ENCODE results near the gene BTD.
"Not testable (repeated sequence)": the region's sequence is repeated elsewhere in the genome, so short reads cannot be mapped to it uniquely, and the experiment has no call there.

The BTD gene

DNA sequence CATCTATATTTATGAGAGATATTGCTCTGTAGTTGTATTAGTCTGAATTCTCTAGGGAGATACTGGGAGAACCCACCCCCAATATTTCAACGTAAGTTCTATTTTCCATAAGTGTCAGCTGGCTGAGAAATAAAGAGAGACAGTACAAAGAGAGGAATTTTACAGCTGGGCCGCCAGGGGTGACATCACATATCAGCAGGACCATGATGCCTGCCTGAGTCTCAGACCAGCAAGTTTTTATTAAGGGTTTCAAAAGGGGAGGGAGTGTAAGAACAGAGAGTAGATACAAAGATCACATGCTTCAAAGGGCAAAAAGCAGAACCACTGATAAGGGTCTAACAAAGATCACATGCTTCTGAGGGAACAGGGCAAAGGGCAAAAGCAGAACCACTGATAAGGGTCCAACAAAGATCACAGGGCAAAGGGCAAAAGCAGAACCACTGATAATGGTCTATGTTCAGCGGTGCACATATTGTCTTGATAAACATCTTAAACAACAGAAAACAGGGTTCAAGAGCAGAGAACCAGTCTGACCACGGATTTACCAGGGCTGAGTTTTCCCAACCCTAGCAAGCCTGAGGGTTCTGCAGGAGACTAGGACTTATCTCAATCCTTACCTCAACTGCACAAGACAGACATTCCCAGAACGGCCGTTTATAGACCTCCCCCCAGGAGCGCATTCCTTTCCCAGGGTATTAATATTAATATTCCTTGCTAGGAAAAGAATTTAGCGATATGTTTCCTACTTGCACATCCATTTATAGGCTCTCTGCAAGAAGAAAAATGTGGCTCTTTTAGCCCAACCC lies 18.3 kb downstream of the BTD start:
- Mint-ChIP-seq H3K9me3 (peaks cover 19% of the 10 kb centered on the region), H3K36me3 (peaks cover 43% of the 10 kb centered on the region)
- not testable (repeated sequence) for H3K4me1 Mint-ChIP-seq; H3K4me3 Mint-ChIP-seq; DNase-seq (ENCODE audit: low spot score in 2 of 2); H3K27ac Mint-ChIP-seq; H3K27me3 Mint-ChIP-seq; ATAC-seq (ENCODE audit: low read depth)

DNA sequence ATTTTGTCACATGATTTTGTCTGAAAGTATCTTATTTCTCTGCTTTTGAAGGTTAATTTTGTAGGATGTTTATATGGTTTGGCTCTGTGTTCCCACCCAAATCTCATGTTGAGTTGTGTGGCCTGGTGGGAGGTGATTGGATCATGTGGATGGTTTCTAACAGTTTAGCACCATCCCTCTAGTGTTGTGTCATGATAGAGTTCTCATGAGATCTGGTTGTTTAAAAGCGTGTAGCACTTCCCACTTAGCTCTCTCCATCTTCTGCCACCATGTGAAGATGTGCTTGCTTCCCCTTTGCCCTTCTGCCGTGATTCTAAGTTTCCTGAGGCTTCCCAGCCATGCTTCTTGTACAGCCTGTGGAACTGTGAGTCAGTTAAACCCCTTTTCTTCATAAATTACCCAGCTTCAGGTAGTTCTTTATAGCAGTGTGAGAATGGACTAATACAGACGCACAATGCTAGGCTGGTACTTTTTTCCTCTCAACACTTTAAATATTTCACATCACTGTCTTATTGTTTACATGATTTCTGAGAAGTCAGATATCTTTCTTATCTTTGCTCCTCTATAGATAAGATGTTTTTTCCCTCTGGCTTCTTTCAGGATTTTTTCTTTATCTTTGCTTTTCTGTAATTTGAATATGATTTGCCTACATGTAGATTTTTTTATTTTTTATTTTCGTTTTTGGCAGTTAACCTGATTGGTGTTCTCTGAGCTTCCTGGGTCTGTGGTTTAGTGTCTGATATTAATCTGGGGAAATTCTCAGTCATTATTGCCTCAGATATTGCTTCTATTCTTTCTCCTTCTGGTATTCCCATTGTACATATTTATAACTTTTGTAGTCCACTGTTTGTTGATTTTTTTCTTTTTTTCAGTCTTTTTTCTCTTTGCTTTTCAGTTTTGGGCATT lies 22.2 kb downstream of the BTD start:
- H3K27ac Mint-ChIP-seq: peak overlapping the region; percentile 2
- peaks cover 7% of the 10 kb centered on the region for H3K4me1 Mint-ChIP-seq
- peaks cover 19% of the 10 kb centered on the region for H3K9me3 Mint-ChIP-seq
- H3K4me3 Mint-ChIP-seq: no peak overlapping the region
- no peak for DNase-seq (ENCODE audit: low spot score in 2 of 2)
- peaks cover 47% of the 10 kb centered on the region for H3K36me3 Mint-ChIP-seq
- ATAC-seq (ENCODE audit: low read depth): no peak
- H3K27me3 Mint-ChIP-seq: no peaks in the 10 kb centered on the region

DNA sequence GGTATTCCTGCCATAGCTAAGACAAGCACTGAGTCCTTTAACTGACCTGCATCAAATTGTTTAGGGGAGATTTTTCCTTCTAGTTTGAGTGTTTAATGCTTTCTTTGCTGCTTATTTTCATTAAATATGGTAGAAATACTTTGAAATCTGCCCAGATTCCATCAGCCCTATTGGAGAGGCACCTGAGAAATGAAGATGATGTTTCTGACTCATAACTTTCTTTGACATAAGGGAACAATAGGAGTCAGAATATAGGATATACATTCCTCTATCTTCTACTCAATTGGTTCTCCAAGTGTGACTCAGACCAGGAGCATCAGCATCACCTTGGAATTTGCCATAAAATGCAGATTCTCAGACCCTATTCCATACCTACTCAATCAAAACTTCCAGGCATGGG lies 27.4 kb downstream of the BTD start:
- H3K27me3 Mint-ChIP-seq: no peaks in the 10 kb centered on the region
- H3K36me3 Mint-ChIP-seq: peaks cover 12% of the 10 kb centered on the region
- peaks cover 12% of the 10 kb centered on the region for H3K4me1 Mint-ChIP-seq
- DNase-seq (ENCODE audit: low spot score in 2 of 2) (no peak), ATAC-seq (ENCODE audit: low read depth) (no peak)
- H3K27ac Mint-ChIP-seq: no peak overlapping the region
- H3K4me3 Mint-ChIP-seq: no peak overlapping the region
- H3K9me3 Mint-ChIP-seq: peaks cover 1% of the 10 kb centered on the region

DNA sequence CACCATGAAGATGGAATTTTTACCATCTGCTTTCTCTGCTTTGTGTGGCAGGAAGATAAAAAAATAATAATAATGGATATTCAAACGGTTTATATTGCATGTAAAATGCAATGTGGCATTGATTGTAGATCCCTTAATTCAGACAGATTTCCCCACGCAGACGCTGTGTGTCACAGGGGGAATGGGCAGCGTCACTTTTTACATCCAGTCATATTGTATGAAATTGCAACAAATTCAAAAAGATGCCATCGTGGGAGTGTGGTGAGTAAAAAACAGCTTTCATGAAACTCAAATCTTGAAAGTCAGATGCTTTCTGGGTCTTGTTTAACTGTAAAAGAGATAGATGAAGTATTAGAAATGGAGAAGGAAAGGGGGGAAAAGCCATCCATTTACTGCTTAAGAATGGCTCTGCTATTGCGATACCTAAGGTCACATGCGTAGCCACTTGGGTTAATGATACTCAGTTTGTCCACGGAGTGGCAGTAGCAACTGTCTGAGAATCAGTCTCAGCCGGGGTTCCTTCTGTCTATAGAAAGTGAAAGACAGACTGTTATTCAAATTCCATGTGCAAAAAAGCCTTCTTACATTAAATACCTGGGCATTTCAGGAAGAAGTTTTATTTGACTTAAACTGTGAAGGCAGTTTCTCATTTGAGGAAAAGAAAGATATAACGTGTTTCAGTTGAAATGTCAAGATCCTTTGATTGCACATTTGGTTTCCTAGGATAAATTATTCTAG lies 28.5 kb downstream of the BTD start:
- Mint-ChIP-seq H3K4me3 (peak overlapping the region; percentile 65), H3K36me3 (peaks cover 9% of the 10 kb centered on the region), H3K27me3 (no peaks in the 10 kb centered on the region), H3K27ac (peak overlapping the region; percentile 6), H3K9me3 (no peaks in the 10 kb centered on the region), H3K4me1 (peaks cover 9% of the 10 kb centered on the region)
- ATAC-seq (ENCODE audit: low read depth) (peak; percentile 100), DNase-seq (ENCODE audit: low spot score in 2 of 2) (peak; percentile 32 to 69)

DNA sequence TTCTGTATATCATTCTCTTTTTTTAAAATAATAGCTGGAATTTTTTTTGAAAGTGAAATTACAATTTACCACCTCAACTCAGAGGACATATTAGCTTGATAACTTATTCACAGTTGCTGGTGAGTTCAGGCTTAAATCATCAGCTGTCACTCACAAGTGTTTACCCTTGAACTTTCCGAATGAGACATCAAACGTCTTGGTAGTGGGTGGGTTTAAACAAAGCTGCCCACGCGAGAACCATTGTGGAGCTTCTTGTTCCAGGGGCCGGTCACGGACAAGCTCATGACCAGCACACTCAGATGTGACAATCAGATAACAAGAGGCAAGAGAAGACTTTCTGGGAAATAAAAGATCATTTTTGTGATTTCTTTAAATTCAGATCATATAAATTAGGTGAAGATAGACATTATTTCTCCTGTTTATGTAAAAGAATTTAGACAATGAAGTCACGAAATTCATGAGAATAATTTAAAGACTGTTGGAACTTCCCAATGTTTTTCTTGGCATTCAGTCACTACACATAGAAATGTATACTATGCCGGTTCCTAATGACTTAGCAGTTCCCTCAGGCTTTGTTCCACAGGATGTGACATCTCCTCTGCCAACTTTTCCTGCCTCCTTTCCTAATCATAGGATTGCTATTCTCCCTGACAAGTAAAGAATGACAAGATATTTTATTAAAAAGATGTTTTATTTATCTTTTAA lies 29.3 kb downstream of the BTD start:
- ATAC-seq (ENCODE audit: low read depth) (no peak), DNase-seq (ENCODE audit: low spot score in 2 of 2) (no peak)
- Mint-ChIP-seq H3K4me1 (peaks cover 11% of the 10 kb centered on the region), H3K9me3 (no peaks in the 10 kb centered on the region), H3K4me3 (no peak overlapping the region), H3K27ac (no peak overlapping the region), H3K27me3 (no peaks in the 10 kb centered on the region), H3K36me3 (peaks cover 9% of the 10 kb centered on the region)

DNA sequence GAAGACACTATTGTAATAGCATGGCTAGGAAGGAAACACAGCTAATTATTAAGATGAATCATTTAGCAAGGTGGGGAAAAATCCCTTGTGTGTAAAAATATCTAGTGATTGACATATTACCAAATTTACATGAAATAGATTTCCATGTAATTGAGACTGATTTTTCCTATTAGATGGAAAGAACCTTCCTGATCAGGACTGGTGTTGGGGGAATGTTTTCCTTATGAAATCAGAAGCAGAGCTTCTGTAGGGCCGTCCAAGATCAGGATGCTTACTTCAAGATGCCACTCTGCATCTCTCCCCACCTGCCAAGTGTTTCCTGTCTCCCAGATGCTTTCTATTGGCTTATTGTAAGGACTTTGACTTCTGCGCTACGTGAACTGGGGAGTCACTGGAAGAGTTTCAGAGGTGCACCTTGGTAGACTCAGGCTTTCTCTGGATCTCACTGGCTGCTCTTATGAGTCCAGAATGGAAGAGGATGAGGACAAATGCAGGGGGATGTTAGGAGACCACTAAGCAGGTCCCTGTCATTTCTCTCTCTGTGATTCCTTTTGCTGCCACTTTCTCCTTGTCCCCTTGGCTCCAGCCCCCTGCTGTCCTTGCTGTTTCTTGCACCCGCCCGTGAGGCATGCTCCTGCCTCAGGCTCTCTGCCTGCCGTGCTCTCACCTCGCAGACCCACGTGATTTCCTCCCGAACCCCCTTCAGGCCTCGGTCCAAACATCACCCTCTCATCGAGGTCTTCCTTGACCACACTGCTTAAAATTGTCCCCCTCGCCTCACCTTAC lies 30.1 kb downstream of the BTD start:
- Mint-ChIP-seq H3K27me3 (no peaks in the 10 kb centered on the region), H3K9me3 (no peaks in the 10 kb centered on the region), H3K27ac (no peak overlapping the region), H3K4me1 (peaks cover 18% of the 10 kb centered on the region), H3K36me3 (peaks cover 9% of the 10 kb centered on the region), H3K4me3 (no peak overlapping the region)
- ATAC-seq (ENCODE audit: low read depth) (no peak), DNase-seq (ENCODE audit: low spot score in 2 of 2) (no peak)

DNA sequence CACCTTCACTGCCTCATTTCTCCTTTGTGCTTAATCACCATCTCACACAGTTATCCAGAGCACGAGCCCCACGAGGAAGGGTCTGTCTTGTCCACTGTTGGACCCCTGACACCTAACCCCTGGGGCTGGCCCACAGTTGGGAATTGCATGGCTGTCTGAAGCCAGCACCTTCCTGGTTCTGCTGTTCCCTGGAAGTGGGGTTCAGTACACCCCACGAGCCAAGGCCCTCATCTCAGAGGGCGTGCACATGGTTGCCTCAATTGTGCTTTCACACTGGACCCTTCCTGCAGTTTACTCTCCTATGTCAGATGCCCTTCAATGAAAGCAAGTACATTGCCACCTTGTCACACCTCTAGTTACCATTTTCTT lies 30.7 kb downstream of the BTD start:
- Mint-ChIP-seq H3K36me3 (peaks cover 9% of the 10 kb centered on the region), H3K27ac (no peak overlapping the region), H3K9me3 (no peaks in the 10 kb centered on the region), H3K27me3 (no peaks in the 10 kb centered on the region), H3K4me3 (no peak overlapping the region), H3K4me1 (peaks cover 21% of the 10 kb centered on the region)
- DNase-seq (ENCODE audit: low spot score in 2 of 2) (no peak), ATAC-seq (ENCODE audit: low read depth) (no peak)

DNA sequence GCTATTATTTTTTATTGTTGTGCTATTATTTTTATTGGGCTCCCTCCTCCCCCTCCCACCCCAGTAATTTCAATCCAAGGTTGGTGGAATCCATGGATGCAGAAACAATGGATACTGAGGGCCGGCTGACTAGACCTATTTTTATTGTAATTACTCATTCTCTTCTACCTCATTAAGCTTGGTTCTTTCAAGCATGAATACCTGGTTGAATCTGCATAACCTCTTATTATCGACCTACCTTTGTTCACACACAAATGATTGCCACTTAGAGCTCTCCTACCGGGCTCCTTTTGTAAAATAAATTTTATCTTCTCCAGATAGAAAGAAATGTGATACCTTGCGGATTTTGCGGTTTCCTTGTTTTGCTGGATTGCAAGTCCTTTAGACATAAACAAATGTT lies 31.6 kb downstream of the BTD start:
- Mint-ChIP-seq H3K36me3 (peaks cover 6% of the 10 kb centered on the region), H3K27ac (no peak overlapping the region), H3K4me1 (peaks cover 22% of the 10 kb centered on the region), H3K4me3 (no peak overlapping the region), H3K9me3 (no peaks in the 10 kb centered on the region), H3K27me3 (no peaks in the 10 kb centered on the region)
- no peak for ATAC-seq (ENCODE audit: low read depth)
- DNase-seq (ENCODE audit: low spot score in 2 of 2): no peak

DNA sequence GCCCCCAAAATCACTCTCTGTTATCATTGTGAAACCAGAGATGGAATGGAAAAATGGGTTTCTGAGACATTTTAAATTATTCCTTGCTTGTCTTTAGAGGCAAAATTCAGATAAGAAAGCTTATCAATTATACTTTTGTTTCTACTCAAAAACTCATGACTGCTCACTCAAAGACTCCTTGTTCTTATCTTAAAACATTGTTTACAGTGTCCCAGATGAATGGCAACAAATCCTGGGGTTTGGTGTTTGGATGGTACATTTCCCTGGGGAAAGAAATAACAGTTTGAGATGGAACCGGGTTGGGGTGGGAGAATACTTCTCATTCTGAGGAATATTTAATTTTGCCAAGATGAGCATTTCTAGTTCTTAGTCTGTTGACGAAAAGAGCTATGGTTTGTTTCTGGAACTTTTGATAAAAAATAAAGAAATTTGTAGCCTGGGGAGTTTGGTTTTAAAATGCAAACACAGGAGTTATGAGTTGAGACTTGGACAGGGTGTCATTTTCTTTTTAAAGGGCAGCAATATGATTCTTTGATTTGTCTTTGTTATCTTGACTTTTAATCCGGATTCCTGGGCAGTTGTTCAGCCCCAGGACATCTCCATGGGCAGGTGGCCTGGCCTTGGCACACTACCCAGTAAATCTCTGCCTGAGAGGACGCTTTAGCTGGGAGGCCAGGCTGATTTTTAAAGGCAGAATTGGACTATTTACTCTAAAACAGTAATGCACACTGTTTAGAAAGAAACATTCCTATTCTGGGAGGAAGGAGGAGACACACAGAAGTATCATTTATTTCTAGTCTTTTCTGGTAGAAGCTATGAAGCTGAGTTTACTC lies 32.4 kb downstream of the BTD start:
- H3K9me3 Mint-ChIP-seq: no peaks in the 10 kb centered on the region
- H3K27me3 Mint-ChIP-seq: no peaks in the 10 kb centered on the region
- H3K27ac Mint-ChIP-seq: no peak overlapping the region
- peaks cover 5% of the 10 kb centered on the region for H3K36me3 Mint-ChIP-seq
- DNase-seq (ENCODE audit: low spot score in 2 of 2) (no peak), ATAC-seq (ENCODE audit: low read depth) (no peak)
- peaks cover 24% of the 10 kb centered on the region for H3K4me1 Mint-ChIP-seq
- H3K4me3 Mint-ChIP-seq: no peak overlapping the region

DNA sequence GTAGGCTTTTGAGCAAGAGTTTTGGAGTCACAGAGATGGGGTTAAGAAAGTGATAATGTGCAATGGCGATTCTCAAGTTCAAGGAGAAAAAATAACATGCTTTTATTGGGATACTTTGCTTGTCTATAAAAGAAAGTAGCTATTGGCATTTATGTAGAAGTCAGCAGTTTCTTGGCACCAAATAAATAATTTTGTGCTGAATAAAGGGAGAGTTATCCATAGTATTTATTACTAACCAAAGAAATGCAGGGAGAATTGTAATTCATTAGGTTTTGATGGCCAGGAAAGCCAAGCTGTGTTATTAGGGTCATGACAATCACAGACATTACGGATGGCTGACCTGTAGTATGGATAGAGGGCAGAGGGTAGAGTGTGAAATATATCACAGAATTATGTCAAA lies 33.1 kb downstream of the BTD start:
- DNase-seq (ENCODE audit: low spot score in 2 of 2) (no peak), ATAC-seq (ENCODE audit: low read depth) (no peak)
- H3K4me1 Mint-ChIP-seq: peaks cover 24% of the 10 kb centered on the region
- H3K27me3 Mint-ChIP-seq: no peaks in the 10 kb centered on the region
- H3K4me3 Mint-ChIP-seq: no peak overlapping the region
- H3K9me3 Mint-ChIP-seq: no peaks in the 10 kb centered on the region
- H3K36me3 Mint-ChIP-seq: peaks cover 5% of the 10 kb centered on the region
- no peak overlapping the region for H3K27ac Mint-ChIP-seq

DNA sequence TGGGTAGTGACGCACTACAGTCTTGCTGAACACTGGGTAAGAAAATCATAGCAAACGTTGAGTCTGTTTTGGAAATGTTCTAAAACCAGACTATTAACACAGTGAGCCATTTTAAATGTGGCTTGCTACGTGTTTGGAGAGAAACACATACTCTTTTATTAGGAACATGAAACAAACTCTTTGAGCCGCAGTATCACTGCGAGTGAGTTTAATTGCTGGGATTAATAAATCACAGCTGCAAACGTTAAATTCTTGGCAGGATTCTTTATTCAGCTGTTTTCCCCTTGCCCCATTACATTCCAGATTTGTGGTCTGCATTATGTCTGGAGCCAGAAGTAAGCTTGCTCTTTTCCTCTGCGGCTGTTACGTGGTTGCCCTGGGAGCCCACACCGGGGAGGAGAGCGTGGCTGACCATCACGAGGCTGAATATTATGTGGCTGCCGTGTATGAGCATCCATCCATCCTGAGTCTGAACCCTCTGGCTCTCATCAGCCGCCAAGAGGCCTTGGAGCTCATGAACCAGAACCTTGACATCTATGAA lies 33.6 kb downstream of the BTD start:
- Mint-ChIP-seq H3K4me3 (no peak overlapping the region), H3K27ac (no peak overlapping the region), H3K4me1 (peaks cover 21% of the 10 kb centered on the region), H3K27me3 (no peaks in the 10 kb centered on the region), H3K9me3 (no peaks in the 10 kb centered on the region), H3K36me3 (peaks cover 5% of the 10 kb centered on the region)
- DNase-seq (ENCODE audit: low spot score in 2 of 2) (no peak), ATAC-seq (ENCODE audit: low read depth) (no peak)

DNA sequence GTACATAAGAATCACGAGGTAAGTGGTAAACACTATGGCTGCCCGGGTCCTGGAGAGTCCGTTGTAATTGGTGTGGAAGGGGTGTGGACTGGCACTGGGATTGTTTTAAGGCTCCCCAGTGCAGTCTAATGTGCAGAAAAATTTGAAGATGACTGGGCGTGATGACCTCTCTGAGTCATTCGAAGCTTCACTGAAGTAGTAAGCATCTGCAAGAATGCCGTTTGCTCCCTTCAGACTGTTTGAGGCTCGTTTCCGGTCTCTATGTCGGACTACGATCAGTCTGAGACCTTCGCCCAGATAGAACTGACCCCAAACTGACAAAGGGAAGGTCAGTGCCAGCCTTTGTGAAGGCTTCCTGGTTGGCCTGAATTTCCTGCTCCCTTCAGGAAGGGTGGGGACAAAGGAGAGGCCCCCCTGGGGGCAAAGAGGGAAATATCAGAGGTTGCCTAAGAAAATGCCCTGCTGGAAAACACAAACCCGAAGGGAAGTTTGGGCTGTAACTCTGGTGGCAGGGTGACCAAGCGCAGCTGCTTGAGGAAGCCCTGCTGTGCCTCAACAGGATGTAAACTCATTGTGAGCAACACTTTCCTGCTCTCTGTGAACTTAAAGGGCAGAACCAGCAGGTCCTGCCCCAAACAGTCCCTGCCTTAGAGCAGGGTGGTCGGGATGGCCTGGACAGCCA lies 34.6 kb downstream of the BTD start:
- Mint-ChIP-seq H3K27me3 (no peaks in the 10 kb centered on the region), H3K9me3 (no peaks in the 10 kb centered on the region), H3K4me1 (peaks cover 21% of the 10 kb centered on the region), H3K36me3 (peaks cover 5% of the 10 kb centered on the region), H3K27ac (peak overlapping the region; percentile 67), H3K4me3 (peak overlapping the region; percentile 61)
- ATAC-seq (ENCODE audit: low read depth) (peak; percentile 43), DNase-seq (ENCODE audit: low spot score in 2 of 2) (no peak)
